Stimulated activated CD8-positive, alpha-beta memory T cell treated with anti-CD3 and anti-CD28 coated beads, Interleukin-15, amount 100 ng/mL, for 1 hour (primary cell): ENCODE measurements around the gene N4BP2L1.

Source experiments
- DNase-seq: peaks from one replicate; pipeline ENCODE4 v3.0.0-alpha.2; 2020; ENCODE audit warnings: low read depth

Gene N4BP2L1

GRCh38 chr13:32431361-32431760 lies 3.4 kb upstream of the N4BP2L1 start:
- no peak for DNase-seq

GRCh38 chr13:32430018-32430747 lies 2.3 kb upstream of the N4BP2L1 start:
- DNase-seq = no peak

DNA sequence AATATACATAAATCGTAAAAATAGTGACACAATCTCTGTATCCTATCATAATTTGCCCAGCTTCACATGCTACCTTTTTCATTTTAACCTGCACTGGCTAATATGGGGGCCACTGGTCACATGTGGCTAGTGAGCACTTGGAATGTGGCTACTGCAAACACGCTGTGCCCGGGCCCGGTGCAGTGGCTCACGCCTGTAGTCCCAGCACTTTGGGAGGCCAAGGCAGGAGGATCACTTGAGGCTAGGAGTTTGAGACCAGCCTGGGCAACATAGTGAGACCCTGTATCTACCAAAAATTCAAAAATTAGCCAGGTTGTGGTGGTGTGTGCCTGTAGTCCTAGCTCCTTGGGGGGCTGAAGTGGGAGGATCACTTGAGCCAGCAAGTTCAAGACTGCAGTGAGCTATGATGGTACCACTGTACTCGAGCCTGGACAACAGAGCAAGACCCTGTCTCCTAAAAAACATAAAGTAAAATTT lies 1.5 kb upstream of the N4BP2L1 start:
- DNase-seq = no peak

GRCh38 chr13:32428581-32429432 lies 877 bp upstream of the N4BP2L1 start:
- DNase-seq = no peak

GRCh38 chr13:32426990-32427851 lies 709 bp downstream of the N4BP2L1 start:
- no peak for DNase-seq

- DNase-seq = no peak
Measured at GRCh38 chr13:32426191-32426989, 1.5 kb downstream of the N4BP2L1 start.

DNA sequence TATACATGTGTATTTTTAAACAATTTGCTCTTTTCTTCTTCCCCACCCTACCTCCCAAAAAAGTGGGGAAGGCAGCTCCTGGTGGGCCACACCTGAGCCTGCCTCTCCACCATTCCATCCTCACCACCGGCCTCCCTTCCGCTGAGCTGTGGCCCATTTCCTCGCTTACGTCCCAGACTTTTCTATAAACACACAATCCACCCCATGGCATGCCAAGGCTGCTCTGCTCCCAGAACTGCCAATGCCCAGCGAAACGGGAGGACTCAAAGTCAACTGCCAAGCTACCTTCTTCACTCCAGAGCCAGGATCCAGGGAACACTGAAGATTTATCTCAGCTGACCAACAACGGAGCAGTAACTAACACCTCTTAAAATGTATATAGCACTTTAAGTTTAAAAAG lies 2.8 kb downstream of the N4BP2L1 start:
- no peak for DNase-seq

DNA sequence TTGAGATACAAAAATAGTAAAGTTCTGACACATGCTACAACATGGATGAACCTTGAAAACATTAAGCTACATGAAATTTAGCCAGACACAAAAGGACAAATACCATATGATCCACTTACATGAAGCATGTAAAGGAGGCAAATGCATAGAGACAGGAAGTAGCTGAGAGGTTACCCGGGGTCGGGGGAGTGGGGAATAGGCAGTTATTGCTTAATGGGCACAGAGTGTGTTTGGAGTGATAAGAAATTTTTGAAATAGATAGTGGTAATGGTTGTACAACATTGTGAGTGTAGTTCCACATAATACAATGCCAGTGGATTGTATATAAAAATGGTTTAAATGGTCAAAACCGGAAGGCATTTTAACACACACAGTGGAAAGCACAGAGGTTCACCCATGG lies 4.3 kb downstream of the N4BP2L1 start:
- DNase-seq = no peak

- DNase-seq = no peak
Measured at GRCh38 chr13:32419862-32420261, 8.1 kb downstream of the N4BP2L1 start.

DNA sequence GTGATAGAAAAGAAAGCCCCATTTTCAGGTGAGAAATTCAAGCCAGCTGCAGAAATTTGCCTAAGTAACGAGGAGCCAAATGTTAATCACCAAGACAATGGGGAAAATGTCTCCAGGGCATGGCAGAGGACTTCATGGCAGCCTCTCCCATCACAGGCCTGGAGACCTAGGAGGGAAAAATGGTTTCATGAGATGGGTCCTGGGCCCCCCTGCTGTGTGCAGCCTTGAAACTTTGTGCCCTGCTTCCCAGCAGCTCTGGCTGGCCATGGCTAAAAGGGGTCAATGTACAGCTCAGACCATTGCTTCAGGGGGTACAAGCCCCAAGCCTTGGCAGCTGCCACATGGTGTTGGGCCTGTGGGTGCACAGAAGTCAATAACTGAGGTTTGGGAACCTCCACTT lies 9.9 kb downstream of the N4BP2L1 start:
- no peak for DNase-seq

DNA sequence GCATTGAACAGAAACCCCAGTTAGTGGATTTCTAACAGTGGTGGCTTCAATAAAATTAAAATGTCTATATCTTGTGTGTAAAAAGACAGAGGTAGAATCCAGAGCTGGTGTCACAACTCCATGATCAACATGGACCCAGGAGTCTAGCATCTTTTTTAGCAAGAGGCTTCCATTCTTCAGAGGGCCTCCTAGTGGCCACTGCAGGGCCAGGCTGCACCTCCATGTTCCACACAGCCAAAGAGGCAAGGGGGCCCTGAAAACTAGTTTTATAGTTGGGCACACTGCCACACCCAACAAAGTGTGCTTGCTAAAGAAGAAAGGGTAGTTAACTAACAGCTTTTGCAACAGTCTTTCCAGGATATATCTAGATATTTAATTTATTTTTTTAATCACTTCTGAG lies 12.9 kb downstream of the N4BP2L1 start:
- no peak for DNase-seq

GRCh38 chr13:32414580-32414979 lies 13.3 kb downstream of the N4BP2L1 start:
- DNase-seq = no peak

- no peak for DNase-seq
Measured at GRCh38 chr13:32413284-32413683, 14.6 kb downstream of the N4BP2L1 start.

DNA sequence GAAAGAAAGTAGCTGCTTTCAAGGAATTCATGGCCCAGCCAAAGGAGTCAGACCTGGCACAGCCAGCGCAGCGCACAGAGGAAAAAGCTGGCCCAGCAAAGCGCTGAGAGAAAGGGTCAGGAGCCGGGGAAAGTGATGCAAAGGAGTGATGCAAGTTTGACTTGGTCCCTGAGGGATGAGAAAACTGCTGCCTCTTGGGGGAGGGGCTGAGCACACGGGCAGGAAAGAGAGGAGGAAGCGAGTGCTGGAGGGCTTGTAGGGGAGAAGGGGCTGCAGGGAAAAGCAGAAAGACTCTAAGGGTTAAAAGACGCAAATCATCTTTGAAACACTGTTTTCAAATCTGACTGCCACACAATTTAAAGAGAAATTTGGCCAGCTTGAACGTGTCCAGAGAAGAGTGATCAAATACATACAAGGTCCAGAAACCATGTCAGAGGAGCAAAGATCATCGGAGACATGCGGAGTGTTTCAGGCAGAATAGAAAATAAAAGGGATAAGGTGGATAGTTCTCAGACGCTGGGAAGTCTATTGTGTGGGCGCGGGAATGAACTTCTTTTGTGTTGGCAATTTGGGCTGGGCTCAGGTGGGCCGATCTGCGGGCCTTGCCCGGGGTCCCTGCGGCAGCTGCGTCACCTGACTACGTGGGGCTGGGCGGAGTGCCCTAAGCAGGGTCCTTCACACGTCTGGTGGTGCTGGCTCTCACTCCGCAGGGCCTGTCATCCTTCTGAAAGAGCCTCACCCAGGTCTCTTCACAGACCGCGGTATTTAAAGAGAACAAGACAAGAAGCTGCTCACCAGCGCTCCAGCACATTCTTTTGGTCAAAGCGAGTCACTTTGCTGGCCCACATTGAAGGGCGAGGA lies 18.1 kb downstream of the N4BP2L1 start:
- DNase-seq = no peak

DNA sequence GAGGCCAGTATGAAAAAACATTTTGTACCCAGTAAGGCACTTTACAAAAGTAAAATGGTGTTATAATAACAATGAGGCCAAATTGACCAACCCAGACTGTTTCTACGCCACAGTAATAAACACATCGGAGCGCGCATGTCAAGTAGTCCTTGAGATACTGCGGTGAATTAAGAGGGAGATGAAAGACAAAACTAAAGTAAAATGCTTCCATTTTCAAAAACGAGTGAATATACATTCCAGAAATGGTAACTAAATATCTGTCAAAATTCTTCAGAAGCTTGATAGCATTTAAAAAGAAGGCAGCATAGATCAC lies 19.0 kb downstream of the N4BP2L1 start:
- DNase-seq = no peak

DNA sequence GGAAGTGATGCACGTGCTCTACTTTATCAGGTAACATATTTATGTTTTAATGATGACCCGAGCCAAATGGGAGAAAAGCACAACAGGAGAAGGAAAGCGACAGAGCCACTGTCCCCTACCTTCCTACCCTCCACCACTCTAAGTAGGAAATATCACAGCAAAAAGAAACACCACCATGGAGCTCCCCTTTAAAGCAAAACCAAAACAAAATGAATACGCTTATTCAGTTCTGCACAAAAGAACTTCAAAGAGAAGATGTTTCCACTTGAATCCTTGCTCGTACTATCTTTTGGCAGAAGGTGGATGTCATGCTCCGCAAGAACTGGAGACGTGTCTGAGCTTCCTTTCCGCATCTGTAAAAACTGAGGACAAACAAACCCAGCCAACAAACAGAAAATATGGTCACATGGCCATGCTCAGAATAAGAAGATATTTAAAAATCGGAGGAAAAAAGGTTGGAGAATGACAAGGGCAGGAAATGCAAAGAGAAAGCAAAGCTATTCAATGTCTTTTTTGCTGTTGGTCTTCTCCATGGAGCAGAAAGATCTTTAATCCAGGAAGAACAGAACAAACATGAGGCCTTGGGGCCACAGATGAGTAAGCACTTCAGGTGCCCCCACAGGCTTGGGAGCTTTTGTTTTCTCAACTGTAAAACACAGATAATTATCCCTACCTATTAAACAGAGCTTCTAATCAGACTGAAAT lies 19.5 kb downstream of the N4BP2L1 start:
- no peak for DNase-seq

GRCh38 chr13:32407854-32408253 lies 20.1 kb downstream of the N4BP2L1 start:
- DNase-seq = no peak

GRCh38 chr13:32403108-32403507 lies 24.8 kb downstream of the N4BP2L1 start:
- no peak for DNase-seq

GRCh38 chr13:32391101-32391619 lies 36.8 kb downstream of the N4BP2L1 start:
- no peak for DNase-seq

DNA sequence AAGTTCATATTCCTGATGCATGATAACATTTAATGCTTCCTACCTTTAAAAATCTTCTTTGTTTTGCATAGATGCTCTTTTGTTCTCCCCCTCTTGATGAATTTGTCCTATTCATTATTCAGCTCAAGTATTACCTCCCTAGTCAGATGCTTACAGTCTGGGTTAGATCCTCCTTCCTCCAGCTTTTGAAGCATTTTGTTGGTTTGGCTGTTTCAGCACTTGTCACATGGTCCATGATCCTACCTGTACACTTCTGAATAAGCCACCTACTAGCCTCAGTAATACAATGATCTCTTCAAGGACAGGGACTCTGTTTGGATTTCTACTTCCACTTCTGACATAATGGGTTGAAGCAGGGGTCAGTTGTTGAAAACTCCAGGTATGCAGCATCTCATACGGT lies 37.4 kb downstream of the N4BP2L1 start:
- no peak for DNase-seq
